ENCODE data around the gene ZCCHC2. TPM values are rescaled to one million over a fixed set of nuclear protein-coding genes. Genes with fewer than 3 reads are reported as not detected.

The ZCCHC2 gene
- total RNA-seq, 1 experiment from 2014 or later = 11.5 TPM

DNA sequence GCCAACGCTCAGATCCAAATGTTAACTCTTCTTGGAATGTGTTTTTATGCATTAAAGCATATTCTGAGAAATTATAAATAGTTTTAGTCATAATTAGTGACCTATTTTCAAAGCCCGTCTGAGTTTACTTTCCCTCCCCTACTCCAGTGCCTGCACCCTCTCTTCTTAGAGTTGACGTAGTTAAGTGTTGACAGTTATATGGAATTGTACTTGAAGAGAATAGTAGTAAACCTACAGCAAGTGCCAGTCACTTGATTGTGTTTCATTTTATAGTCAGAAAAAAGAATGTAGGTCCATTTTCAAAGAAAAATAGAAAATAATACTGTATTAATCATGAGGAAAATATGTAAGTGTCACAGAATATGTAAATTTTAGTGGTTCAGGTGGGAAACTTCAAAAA, 41.2 kb downstream of the ZCCHC2 start:
- H3K27me3 ChIP-seq (replicated peaks; ENCODE audit: insufficient read depth, low read depth, low read length, poor library complexity) = no peaks in the 10 kb centered on the region
- no peaks in the 10 kb centered on the region for H3K4me1 ChIP-seq (ENCODE audit: insufficient read depth, low read length, poor library complexity, severe bottlenecking)
- no TSS peak for BruUV-seq (replicated peaks)
- no peak for TF ChIP-seq EZH2 (IDR thresholded peaks at IDR 0.05; ENCODE audit: borderline replicate concordance, low read depth, low read length, poor library complexity, severe bottlenecking)
- TF ChIP-seq, protein P1, sequence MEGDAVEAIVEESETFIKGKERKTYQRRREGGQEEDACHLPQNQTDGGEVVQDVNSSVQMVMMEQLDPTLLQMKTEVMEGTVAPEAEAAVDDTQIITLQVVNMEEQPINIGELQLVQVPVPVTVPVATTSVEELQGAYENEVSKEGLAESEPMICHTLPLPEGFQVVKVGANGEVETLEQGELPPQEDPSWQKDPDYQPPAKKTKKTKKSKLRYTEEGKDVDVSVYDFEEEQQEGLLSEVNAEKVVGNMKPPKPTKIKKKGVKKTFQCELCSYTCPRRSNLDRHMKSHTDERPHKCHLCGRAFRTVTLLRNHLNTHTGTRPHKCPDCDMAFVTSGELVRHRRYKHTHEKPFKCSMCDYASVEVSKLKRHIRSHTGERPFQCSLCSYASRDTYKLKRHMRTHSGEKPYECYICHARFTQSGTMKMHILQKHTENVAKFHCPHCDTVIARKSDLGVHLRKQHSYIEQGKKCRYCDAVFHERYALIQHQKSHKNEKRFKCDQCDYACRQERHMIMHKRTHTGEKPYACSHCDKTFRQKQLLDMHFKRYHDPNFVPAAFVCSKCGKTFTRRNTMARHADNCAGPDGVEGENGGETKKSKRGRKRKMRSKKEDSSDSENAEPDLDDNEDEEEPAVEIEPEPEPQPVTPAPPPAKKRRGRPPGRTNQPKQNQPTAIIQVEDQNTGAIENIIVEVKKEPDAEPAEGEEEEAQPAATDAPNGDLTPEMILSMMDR (conservative IDR thresholded peaks at IDR 0.05; ENCODE audit: low read depth, low read length) = no peak
- ChIA-PET POLR2A (ENCODE audit: low non-redundant PET) (no interaction called here), CTCF (no interaction called here)
- no peak for DNase-seq (ENCODE audit: low spot score)
- intact Hi-C loops (cut with micrococcal nuclease; ENCODE audit: unreplicated experiment) = no loop called here
- no peak overlapping the region for H3K27ac ChIP-seq (ENCODE audit: low read depth, low read length, poor library complexity, severe bottlenecking)
- H3K36me3 ChIP-seq (ENCODE audit: insufficient read depth, low read length, poor library complexity, severe bottlenecking) = no peaks in the 10 kb centered on the region
- no peaks in the 10 kb centered on the region for H3K9me3 ChIP-seq (ENCODE audit: low read depth, low read length, poor library complexity, severe bottlenecking)
- H3K4me3 ChIP-seq (ENCODE audit: low read depth, low read length, poor library complexity, severe bottlenecking) = no peak overlapping the region

- Histone ChIP-seq H3K4me3 (ENCODE audit: low read depth, low read length, poor library complexity, severe bottlenecking) (no peak overlapping the region), H3K36me3 (ENCODE audit: insufficient read depth, low read length, poor library complexity, severe bottlenecking) (peaks cover 15% of the 10 kb centered on the region), H3K9me3 (ENCODE audit: low read depth, low read length, poor library complexity, severe bottlenecking) (no peaks in the 10 kb centered on the region), H3K27me3 (replicated peaks; ENCODE audit: insufficient read depth, low read depth, low read length, poor library complexity) (no peaks in the 10 kb centered on the region), H3K27ac (ENCODE audit: low read depth, low read length, poor library complexity, severe bottlenecking) (no peak overlapping the region), H3K4me1 (ENCODE audit: insufficient read depth, low read length, poor library complexity, severe bottlenecking) (no peaks in the 10 kb centered on the region)
- intact Hi-C loops (cut with micrococcal nuclease; ENCODE audit: unreplicated experiment) = no loop called here
- ChIA-PET CTCF (interaction anchor here (0.6 kb wide), 1 partner anchor 425 kb away, joined by 7 read pairs; no protein-coding TSS in a partner anchor), POLR2A (ENCODE audit: low non-redundant PET) (no interaction called here)
- TF ChIP-seq, protein P1 (conservative IDR thresholded peaks at IDR 0.05; ENCODE audit: low read depth, low read length) = peak; percentile 40; the same call in 1 of the 2 replicates
- no peak for TF ChIP-seq EZH2 (IDR thresholded peaks at IDR 0.05; ENCODE audit: borderline replicate concordance, low read depth, low read length, poor library complexity, severe bottlenecking)
- no TSS peak for BruUV-seq (replicated peaks)
- DNase-seq (ENCODE audit: low spot score) = peak; percentile 24
These were observed 43.4 kb downstream of the ZCCHC2 start for GRCh38 chr18:62566199-62566598.

DNA sequence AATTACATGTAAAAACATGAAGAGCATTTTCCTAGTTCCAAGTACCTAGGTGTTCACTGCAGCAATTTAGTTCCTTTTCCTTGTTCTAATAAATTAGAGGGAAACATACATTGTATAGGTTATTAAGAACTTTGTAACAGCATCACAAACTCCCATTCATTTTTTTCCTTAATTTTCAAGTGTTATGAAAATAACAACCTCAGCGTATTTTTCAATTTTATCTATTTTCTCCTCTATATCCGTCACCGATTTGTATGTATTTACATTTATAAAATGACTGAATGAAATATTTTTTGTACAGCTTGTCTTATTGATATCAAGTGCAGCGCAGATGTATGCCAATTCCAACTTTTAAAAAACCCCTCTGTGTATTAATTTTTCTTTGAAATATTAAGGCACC, 44.0 kb downstream of the ZCCHC2 start:
- intact Hi-C loops (cut with micrococcal nuclease; ENCODE audit: unreplicated experiment) = no loop called here
- Histone ChIP-seq H3K9me3 (ENCODE audit: low read depth, low read length, poor library complexity, severe bottlenecking) (no peaks in the 10 kb centered on the region), H3K4me1 (ENCODE audit: insufficient read depth, low read length, poor library complexity, severe bottlenecking) (no peaks in the 10 kb centered on the region), H3K4me3 (ENCODE audit: low read depth, low read length, poor library complexity, severe bottlenecking) (no peak overlapping the region), H3K27ac (ENCODE audit: low read depth, low read length, poor library complexity, severe bottlenecking) (no peak overlapping the region), H3K27me3 (replicated peaks; ENCODE audit: insufficient read depth, low read depth, low read length, poor library complexity) (no peaks in the 10 kb centered on the region), H3K36me3 (ENCODE audit: insufficient read depth, low read length, poor library complexity, severe bottlenecking) (peaks cover 15% of the 10 kb centered on the region)
- ChIA-PET CTCF (interaction anchor here (0.6 kb wide), 1 partner anchor 19 kb away, joined by 3 read pairs; no protein-coding TSS in a partner anchor), POLR2A (ENCODE audit: low non-redundant PET) (no interaction called here)
- TF ChIP-seq, protein P1 (conservative IDR thresholded peaks at IDR 0.05; ENCODE audit: low read depth, low read length) = no peak
- TF ChIP-seq EZH2 (IDR thresholded peaks at IDR 0.05; ENCODE audit: borderline replicate concordance, low read depth, low read length, poor library complexity, severe bottlenecking) = no peak
- DNase-seq (ENCODE audit: low spot score) = no peak
- no TSS peak for BruUV-seq (replicated peaks)
